HepG2 (cell line): Measurements from ENCODE around the gene ZNF148.

Source experiments
- ARNT ChIP-seq: fragments of 450-650 bp; IDR thresholded peaks from 2 replicates; pipeline ENCODE4 v1.6.1; 2017
- NFKB2 ChIP-seq: sonication (generic); formaldehyde crosslinking; IDR thresholded peaks from 2 replicates; pipeline ENCODE4 v1.4.0; 2020; ENCODE audit warnings: missing genetic modification reagents, borderline replicate concordance
- POLR2A ChIP-seq, 2 experiments: IDR thresholded peaks; 2 replicates each; pipeline ENCODE4 v1.6.1; 2011; ENCODE audit warnings: low read depth in 2 of 2, low read length in 2 of 2, mild to moderate bottlenecking in 1 of 2, moderate library complexity in 1 of 2; ENCODE audit not compliant: insufficient read depth in 1 of 2
- SRSF9 ChIP-seq: fragments of 200-400 bp; formaldehyde crosslinking; IDR thresholded peaks from 2 replicates; pipeline ENCODE4 v1.6.1; 2018; ENCODE audit warnings: borderline replicate concordance, mild to moderate bottlenecking, low read depth, low read length; ENCODE audit not compliant: insufficient read depth, poor library complexity, severe bottlenecking
- STAT5B ChIP-seq: sonication (generic); formaldehyde crosslinking; IDR thresholded peaks from 2 replicates; pipeline ENCODE4 v1.4.0; 2020; ENCODE audit warnings: missing genetic modification reagents
- ZBTB20 ChIP-seq: sonication (generic); formaldehyde crosslinking; IDR thresholded peaks from 2 replicates; pipeline ENCODE4 v1.8.1; 2023; ENCODE audit warnings: missing genetic modification reagents, low read depth, mild to moderate bottlenecking, borderline replicate concordance
- TF ChIP-seq, protein P1 (sequence below): sonication (generic); formaldehyde crosslinking; IDR thresholded peaks from 2 replicates; pipeline ENCODE4 v1.5.0; 2020; ENCODE audit warnings: mild to moderate bottlenecking, missing genetic modification reagents, moderate library complexity
- TF ChIP-seq, protein P2 (sequence below): sonication (generic); formaldehyde crosslinking; IDR thresholded peaks from 2 replicates; pipeline ENCODE4 v1.4.0; 2020; ENCODE audit warnings: missing genetic modification reagents, mild to moderate bottlenecking, borderline replicate concordance

DNA sequence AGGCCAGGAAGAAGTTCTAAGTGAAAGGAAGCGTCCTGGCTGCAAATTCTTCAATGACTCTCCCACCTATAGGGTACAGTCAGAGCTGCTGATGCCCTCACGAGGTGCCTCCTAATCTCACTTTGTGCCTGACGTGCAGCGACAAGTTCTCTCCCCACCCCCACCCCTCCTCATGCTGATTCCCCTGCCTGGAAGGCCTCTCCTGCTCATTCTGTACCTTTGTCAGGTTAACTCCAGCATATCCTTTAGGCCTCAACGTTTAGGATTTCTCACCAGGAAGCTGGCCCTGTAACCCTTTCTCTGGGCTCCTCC lies 187.6 kb downstream of the ZNF148 start:
- TF ChIP-seq, protein P1, sequence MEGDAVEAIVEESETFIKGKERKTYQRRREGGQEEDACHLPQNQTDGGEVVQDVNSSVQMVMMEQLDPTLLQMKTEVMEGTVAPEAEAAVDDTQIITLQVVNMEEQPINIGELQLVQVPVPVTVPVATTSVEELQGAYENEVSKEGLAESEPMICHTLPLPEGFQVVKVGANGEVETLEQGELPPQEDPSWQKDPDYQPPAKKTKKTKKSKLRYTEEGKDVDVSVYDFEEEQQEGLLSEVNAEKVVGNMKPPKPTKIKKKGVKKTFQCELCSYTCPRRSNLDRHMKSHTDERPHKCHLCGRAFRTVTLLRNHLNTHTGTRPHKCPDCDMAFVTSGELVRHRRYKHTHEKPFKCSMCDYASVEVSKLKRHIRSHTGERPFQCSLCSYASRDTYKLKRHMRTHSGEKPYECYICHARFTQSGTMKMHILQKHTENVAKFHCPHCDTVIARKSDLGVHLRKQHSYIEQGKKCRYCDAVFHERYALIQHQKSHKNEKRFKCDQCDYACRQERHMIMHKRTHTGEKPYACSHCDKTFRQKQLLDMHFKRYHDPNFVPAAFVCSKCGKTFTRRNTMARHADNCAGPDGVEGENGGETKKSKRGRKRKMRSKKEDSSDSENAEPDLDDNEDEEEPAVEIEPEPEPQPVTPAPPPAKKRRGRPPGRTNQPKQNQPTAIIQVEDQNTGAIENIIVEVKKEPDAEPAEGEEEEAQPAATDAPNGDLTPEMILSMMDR (CRISPR knock-in tag): no peak
- TF ChIP-seq ARNT (no peak), NFKB2 (CRISPR knock-in tag) (no peak), SRSF9 (no peak), ZBTB20 (CRISPR knock-in tag) (no peak), POLR2A (IDR thresholded peaks at IDR 0.05; ENCODE audit: insufficient read depth in 1 of 2, low read depth in 2 of 2, low read length in 2 of 2) (no peak), STAT5B (CRISPR knock-in tag) (no peak)
- TF ChIP-seq, protein P2, sequence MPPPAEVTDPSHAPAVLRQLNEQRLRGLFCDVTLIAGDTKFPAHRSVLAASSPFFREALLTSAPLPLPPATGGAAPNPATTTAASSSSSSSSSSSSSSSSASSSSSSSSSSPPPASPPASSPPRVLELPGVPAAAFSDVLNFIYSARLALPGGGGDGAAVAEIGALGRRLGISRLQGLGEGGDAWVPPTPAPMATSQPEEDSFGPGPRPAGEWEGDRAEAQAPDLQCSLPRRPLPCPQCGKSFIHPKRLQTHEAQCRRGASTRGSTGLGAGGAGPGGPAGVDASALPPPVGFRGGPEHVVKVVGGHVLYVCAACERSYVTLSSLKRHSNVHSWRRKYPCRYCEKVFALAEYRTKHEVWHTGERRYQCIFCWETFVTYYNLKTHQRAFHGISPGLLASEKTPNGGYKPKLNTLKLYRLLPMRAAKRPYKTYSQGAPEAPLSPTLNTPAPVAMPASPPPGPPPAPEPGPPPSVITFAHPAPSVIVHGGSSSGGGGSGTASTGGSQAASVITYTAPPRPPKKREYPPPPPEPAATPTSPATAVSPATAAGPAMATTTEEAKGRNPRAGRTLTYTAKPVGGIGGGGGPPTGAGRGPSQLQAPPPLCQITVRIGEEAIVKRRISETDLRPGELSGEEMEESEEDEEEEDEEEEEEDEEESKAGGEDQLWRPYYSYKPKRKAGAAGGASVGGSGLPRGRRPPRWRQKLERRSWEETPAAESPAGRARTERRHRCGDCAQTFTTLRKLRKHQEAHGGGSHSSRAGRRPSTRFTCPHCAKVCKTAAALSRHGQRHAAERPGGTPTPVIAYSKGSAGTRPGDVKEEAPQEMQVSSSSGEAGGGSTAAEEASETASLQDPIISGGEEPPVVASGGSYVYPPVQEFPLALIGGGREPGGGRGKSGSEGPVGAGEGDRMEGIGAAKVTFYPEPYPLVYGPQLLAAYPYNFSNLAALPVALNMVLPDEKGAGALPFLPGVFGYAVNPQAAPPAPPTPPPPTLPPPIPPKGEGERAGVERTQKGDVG (CRISPR knock-in tag): no peak
